ENCODE results near the gene SZT2.

- TF ChIP-seq GATA2 (IDR thresholded peaks at IDR 0.05; ENCODE audit: low read depth, low read length) (no peak), GATA3 (IDR thresholded peaks at IDR 0.05; ENCODE audit: low read depth, low read length) (no peak)
These were observed 39.9 kb upstream of the SZT2 start for GRCh38 chr1:43349594-43350306.
